HepG2 (cell line): ENCODE data around the gene IFNG. TPM values are rescaled to one million over a fixed set of nuclear protein-coding genes. Genes with fewer than 3 reads are reported as not detected.

Source experiments
- ATAC-seq: fragments of 200-7000 bp; cut with Tn5 transposase; 3 replicates; pipeline ENCODE4 v1.9.1; 2020; ENCODE audit warnings: mild to moderate bottlenecking, moderate library complexity
- BruUV-seq: library from RNA; stranded (reverse); fragments of 400-500 nt; replicated peaks from 2 replicates; lab custom pipeline; 2021; lab: Mats Ljungman, UMichigan
- CTCF ChIA-PET: fragments of 300-600 bp; formaldehyde crosslinking; extraction: SDS; loops from one replicate; lab custom pipeline; 2021; ENCODE audit warnings: low total read pairs, inconsistent platforms, low intra/inter-chr PET ratio; lab: Yijun Ruan, JAX
- POLR2A ChIA-PET: fragments of 350-600 bp; sonication (Branson Sonifier 250); formaldehyde crosslinking; loops from one replicate; lab custom pipeline; 2020; ENCODE audit warnings: antibody characterized with exemption, inconsistent platforms; lab: Yijun Ruan, JAX
- DNase-seq: peaks from one replicate; pipeline ENCODE4 v3.0.0-alpha.2; 2015; ENCODE audit warnings: low spot score
- FAIRE-seq: peaks from 3 replicates; lab custom pipeline; 2011; peaks lifted over from hg19 to GRCh38; lab: Jason Lieb, UNC
- H2AFZ ChIP-seq: one replicate; pipeline ENCODE4 v1.6.1; 2011; ENCODE audit warnings: low read length, inconsistent platforms
- H3K27ac ChIP-seq: fragments of 300-600 bp; 3 replicates; pipeline ENCODE4 v1.8.0; 2011; ENCODE audit warnings: mixed run types, mild to moderate bottlenecking, mixed read lengths, low read length, inconsistent platforms; ENCODE audit not compliant: insufficient read depth; ENCODE audit errors: extremely low read length
- H3K27me3 ChIP-seq, 2 experiments: fragments of 200-600 bp in 1 of 2; 2 replicates in 1 of 2; 3 replicates in 1 of 2; pipeline versions ENCODE4 v1.6.0 to v1.8.0; 2011; ENCODE audit warnings: low read length in 2 of 2, mild to moderate bottlenecking in 2 of 2, moderate library complexity in 2 of 2, inconsistent platforms in 1 of 2; ENCODE audit not compliant: insufficient read depth in 2 of 2, control insufficient read depth in 1 of 2
- H3K36me3 ChIP-seq, 2 experiments: fragments of 200-600 bp in 1 of 2; replicated peaks in 1 of 2; 2 replicates in 1 of 2; 3 replicates in 1 of 2; pipeline versions ENCODE4 v1.5.1 to v1.8.0; 2011; ENCODE audit warnings: low read length in 2 of 2, inconsistent platforms in 1 of 2; ENCODE audit not compliant: insufficient read depth in 2 of 2, control insufficient read depth in 1 of 2
- H3K4me1 ChIP-seq: 2 replicates; pipeline ENCODE4 v1.5.1; 2012; ENCODE audit warnings: low read length, inconsistent platforms; ENCODE audit not compliant: insufficient read depth
- H3K4me2 ChIP-seq: 2 replicates; pipeline ENCODE4 v1.6.0; 2011; ENCODE audit warnings: low read depth, low read length, inconsistent platforms
- H3K4me3 ChIP-seq, 3 experiments: fragments of 200-600 bp in 1 of 3; sonication (generic), shearing (Covaris generic) in 1 of 3; replicated peaks in 1 of 3; 2 replicates each; pipeline ENCODE4 v1.5.1; 2011 to 2016; ENCODE audit warnings: low read length in 3 of 3, inconsistent platforms in 2 of 3, low read depth in 2 of 3, mild to moderate bottlenecking in 2 of 3, control low read depth in 1 of 3, mixed read lengths in 1 of 3; ENCODE audit not compliant: insufficient read depth in 1 of 3
- H3K79me2 ChIP-seq: one replicate; pipeline ENCODE4 v1.6.1; 2011; ENCODE audit warnings: low read length, inconsistent platforms; ENCODE audit not compliant: insufficient read depth
- H3K9ac ChIP-seq: 2 replicates; pipeline ENCODE4 v1.6.0; 2011; ENCODE audit warnings: mild to moderate bottlenecking, low read depth, low read length, inconsistent platforms; ENCODE audit not compliant: insufficient read depth
- H3K9me3 ChIP-seq: 2 replicates; pipeline ENCODE4 v1.5.1; 2012; ENCODE audit warnings: mild to moderate bottlenecking, low read length
- H4K20me1 ChIP-seq: 2 replicates; pipeline ENCODE4 v1.6.0; 2011; ENCODE audit warnings: inconsistent platforms, mild to moderate bottlenecking, low read length, moderate library complexity; ENCODE audit not compliant: insufficient read depth
- JARID2 ChIP-seq: sonication (generic); formaldehyde crosslinking; IDR thresholded peaks from 2 replicates; pipeline ENCODE4 v1.8.1; 2023; ENCODE audit warnings: missing genetic modification reagents, inconsistent platforms; ENCODE audit not compliant: insufficient replicate concordance
- KDM5A ChIP-seq: fragments of 200-600 bp; sonication (generic); IDR thresholded peaks from 2 replicates; pipeline ENCODE4 v1.7.0; 2018; ENCODE audit warnings: antibody characterized with exemption, mild to moderate bottlenecking, low read length, borderline replicate concordance
- KDM5B ChIP-seq: sonication (generic); formaldehyde crosslinking; IDR thresholded peaks from 2 replicates; pipeline ENCODE4 v1.4.0; 2020; ENCODE audit warnings: missing genetic modification reagents, mild to moderate bottlenecking, borderline replicate concordance
- MTA3 ChIP-seq: sonication (generic); formaldehyde crosslinking; IDR thresholded peaks from 2 replicates; pipeline ENCODE4 v1.4.0; 2020; ENCODE audit warnings: missing genetic modification reagents
- NCOA2 ChIP-seq: sonication (generic); formaldehyde crosslinking; IDR thresholded peaks from 2 replicates; pipeline ENCODE4 v1.8.0; 2022; ENCODE audit warnings: inconsistent platforms
- NR2C2 ChIP-seq: sonication (generic); formaldehyde crosslinking; IDR thresholded peaks from 2 replicates; pipeline ENCODE4 v1.4.0; 2020; ENCODE audit warnings: missing genetic modification reagents, mild to moderate bottlenecking, moderate library complexity, borderline replicate concordance
- PHB2 ChIP-seq: fragments of 450-650 bp; IDR thresholded peaks from 2 replicates; pipeline ENCODE4 v1.6.1; 2018; ENCODE audit not compliant: partially characterized antibody
- POGK ChIP-seq: sonication (generic); formaldehyde crosslinking; conservative IDR thresholded peaks from 2 replicates; pipeline ENCODE4 v1.8.0; 2022; ENCODE audit warnings: mild to moderate bottlenecking, moderate library complexity, missing genetic modification reagents
- SMC3 ChIP-seq: IDR thresholded peaks from 2 replicates; pipeline ENCODE4 v1.6.1; 2011; ENCODE audit warnings: low read length, improper control_type of control experiment
- ZSCAN21 ChIP-seq: sonication (generic); formaldehyde crosslinking; IDR thresholded peaks from 2 replicates; pipeline ENCODE4 v1.8.0; 2022; ENCODE audit warnings: mild to moderate bottlenecking, missing genetic modification reagents, moderate library complexity, borderline replicate concordance
- WGBS: methylation state at CpG from one replicate; pipeline ENCODE4 v1.1.6; 2017; ENCODE audit warnings: low lambda C conversion rate; 5-methylcytosine and 5-hydroxymethylcytosine counted together
- in situ Hi-C: cut with HindIII; loops from 2 replicates; pipeline ENCODE4 v1.10.0; 2017; ENCODE audit warnings: low pct_unique_long_range_greater_than_20kb; ENCODE audit not compliant: extremely low pct_ligation_motif_present
- intact Hi-C: fragments of 100-400 bp; cut with micrococcal nuclease; formaldehyde crosslinking; loops from one replicate; pipeline ENCODE4 v1.10.0; 2022; ENCODE audit not compliant: unreplicated experiment
- polyA plus RNA-seq, 8 experiments: library from polyadenylated mRNA; depleted of rRNA in 3 of 8; stranded (reverse) in 7 of 8; unstranded in 1 of 8; fragments of >200 nt; fragmentation: Illumina TruSeq in 4 of 8; extraction: Trizol in 4 of 8; gene quantifications; 2 replicates each; pipeline versions ENCODE4 v1.2.1 to v1.2.3, GENCODE V29; 2011 to 2016; ENCODE audit warnings: low read depth in 4 of 8, missing spikeins in 1 of 8, mixed read lengths in 1 of 8; ENCODE audit not compliant: insufficient read depth in 1 of 8
- total RNA-seq, 5 experiments: library from RNA; depleted of rRNA; stranded (reverse); fragments of >200 nt; fragmentation: Illumina TruSeq; extraction: Trizol; gene quantifications; 2 replicates each; pipeline ENCODE4 v1.2.3, GENCODE V29; 2016; ENCODE audit warnings: low read depth in 1 of 5
- TF ChIP-seq, protein P1 (sequence below): sonication (generic); formaldehyde crosslinking; IDR thresholded peaks from 2 replicates; pipeline ENCODE4 v1.4.0; 2020; ENCODE audit warnings: mild to moderate bottlenecking, missing genetic modification reagents
- TF ChIP-seq, protein P2 (sequence below): IDR thresholded peaks from 2 replicates; pipeline ENCODE4 v1.6.1; 2016; ENCODE audit warnings: low read depth

IFNG gene
- total and polyA plus RNA-seq, 2 of the 13 experiments (the other 11 are each of a cell fraction or from before 2014, with no cell fraction given): not detected

DNA sequence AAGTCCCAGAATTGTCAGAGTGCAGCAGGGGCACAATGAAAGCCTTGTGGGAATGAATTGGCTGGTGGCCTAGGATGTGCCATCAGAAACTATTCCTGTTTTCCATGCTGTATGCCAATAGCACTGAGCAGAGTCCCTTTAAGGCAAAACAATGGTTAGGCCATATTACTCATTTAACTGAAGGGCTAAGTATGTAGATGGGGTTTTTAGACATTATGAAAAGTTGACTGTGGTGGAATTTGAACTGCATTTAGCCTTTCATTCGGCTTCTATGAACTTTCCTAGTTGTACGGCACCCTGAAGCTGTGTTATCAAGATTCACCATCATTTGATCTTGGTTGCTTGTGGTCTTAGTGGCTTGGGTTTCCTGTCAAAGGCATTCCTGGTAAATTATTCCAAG is 41.3 kb upstream of the IFNG start:
- Histone ChIP-seq H3K4me1 (no peaks in the 10 kb centered on the region), H3K27ac (no peak overlapping the region), H3K27me3 (no peaks in the 10 kb centered on the region; a peak in 2 of 5 replicates), H3K4me3 (no peak overlapping the region), H2AFZ (no peak overlapping the region), H3K79me2 (no peaks in the 10 kb centered on the region), H3K4me2 (no peak overlapping the region), H3K36me3 (no peaks in the 10 kb centered on the region), H4K20me1 (no peaks in the 10 kb centered on the region), H3K9me3 (no peaks in the 10 kb centered on the region), H3K9ac (no peak overlapping the region)
- DNase-seq: no peak
- ChIA-PET CTCF (no interaction called here), POLR2A (no interaction called here)
- intact Hi-C loops (no loop called here), in situ Hi-C loops (no loop called here)
- no peak for ATAC-seq
- no TSS peak for BruUV-seq
- 0% methylated on average over 2 of the region's 2 CpGs for WGBS
- no peak for FAIRE-seq
- TF ChIP-seq ZSCAN21 (CRISPR knock-in tag) (no peak), NCOA2 (CRISPR knock-in tag) (no peak), PHB2 (no peak)

GRCh38 chr12:68199127-68199526 is 39.6 kb upstream of the IFNG start:
- FAIRE-seq: no peak
- no peak overlapping the region for H3K9ac ChIP-seq

More at GRCh38 chr12:68199127-68199526, 39.6 kb upstream of the IFNG start:
- POLR2A ChIA-PET: no interaction called here
- Histone ChIP-seq H3K79me2 (no peaks in the 10 kb centered on the region), H3K4me3 (no peak overlapping the region), H2AFZ (no peak overlapping the region), H3K9me3 (no peaks in the 10 kb centered on the region), H3K4me1 (no peaks in the 10 kb centered on the region), H3K27me3 (no peaks in the 10 kb centered on the region; a peak in 2 of 5 replicates), H3K27ac (no peak overlapping the region), H4K20me1 (no peaks in the 10 kb centered on the region), H3K36me3 (no peaks in the 10 kb centered on the region), H3K4me2 (no peak overlapping the region)
- DNase-seq (no peak), ATAC-seq (no peak)
- 63% methylated on average over 1 of the region's 1 CpG for WGBS
- BruUV-seq: no TSS peak
- no peak for TF ChIP-seq KDM5B (CRISPR knock-in tag)
- no peak for TF ChIP-seq KDM5A
- no peak for TF ChIP-seq NR2C2 (CRISPR knock-in tag)
- TF ChIP-seq, protein P1, sequence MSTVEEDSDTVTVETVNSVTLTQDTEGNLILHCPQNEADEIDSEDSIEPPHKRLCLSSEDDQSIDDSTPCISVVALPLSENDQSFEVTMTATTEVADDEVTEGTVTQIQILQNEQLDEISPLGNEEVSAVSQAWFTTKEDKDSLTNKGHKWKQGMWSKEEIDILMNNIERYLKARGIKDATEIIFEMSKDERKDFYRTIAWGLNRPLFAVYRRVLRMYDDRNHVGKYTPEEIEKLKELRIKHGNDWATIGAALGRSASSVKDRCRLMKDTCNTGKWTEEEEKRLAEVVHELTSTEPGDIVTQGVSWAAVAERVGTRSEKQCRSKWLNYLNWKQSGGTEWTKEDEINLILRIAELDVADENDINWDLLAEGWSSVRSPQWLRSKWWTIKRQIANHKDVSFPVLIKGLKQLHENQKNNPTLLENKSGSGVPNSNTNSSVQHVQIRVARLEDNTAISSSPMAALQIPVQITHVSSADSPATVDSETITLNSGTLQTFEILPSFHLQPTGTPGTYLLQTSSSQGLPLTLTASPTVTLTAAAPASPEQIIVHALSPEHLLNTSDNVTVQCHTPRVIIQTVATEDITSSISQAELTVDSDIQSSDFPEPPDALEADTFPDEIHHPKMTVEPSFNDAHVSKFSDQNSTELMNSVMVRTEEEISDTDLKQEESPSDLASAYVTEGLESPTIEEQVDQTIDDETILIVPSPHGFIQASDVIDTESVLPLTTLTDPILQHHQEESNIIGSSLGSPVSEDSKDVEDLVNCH (CRISPR knock-in tag): no peak
- TF ChIP-seq POGK: no peak
- no peak for TF ChIP-seq MTA3 (CRISPR knock-in tag)
- no peak for TF ChIP-seq SMC3
- no peak for TF ChIP-seq PHB2
- TF ChIP-seq, protein P2, sequence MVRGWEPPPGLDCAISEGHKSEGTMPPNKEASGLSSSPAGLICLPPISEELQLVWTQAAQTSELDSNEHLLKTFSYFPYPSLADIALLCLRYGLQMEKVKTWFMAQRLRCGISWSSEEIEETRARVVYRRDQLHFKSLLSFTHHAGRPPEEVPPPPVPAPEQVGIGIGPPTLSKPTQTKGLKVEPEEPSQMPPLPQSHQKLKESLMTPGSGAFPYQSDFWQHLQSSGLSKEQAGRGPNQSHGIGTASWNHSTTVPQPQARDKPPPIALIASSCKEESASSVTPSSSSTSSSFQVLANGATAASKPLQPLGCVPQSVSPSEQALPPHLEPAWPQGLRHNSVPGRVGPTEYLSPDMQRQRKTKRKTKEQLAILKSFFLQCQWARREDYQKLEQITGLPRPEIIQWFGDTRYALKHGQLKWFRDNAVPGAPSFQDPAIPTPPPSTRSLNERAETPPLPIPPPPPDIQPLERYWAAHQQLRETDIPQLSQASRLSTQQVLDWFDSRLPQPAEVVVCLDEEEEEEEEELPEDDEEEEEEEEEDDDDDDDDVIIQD: no peak
- no peak for TF ChIP-seq JARID2 (CRISPR knock-in tag)
- intact Hi-C loops (no loop called here), in situ Hi-C loops (no loop called here)
- CTCF ChIA-PET: no interaction called here
